Caco-2 (cell line): ENCODE data around the gene PPIP5K1. TPM values are rescaled to one million over a fixed set of nuclear protein-coding genes. Genes with fewer than 3 reads are reported as not detected.
"Not testable (repeated sequence)": the region's sequence is repeated elsewhere in the genome, so short reads cannot be mapped to it uniquely, and the experiment has no call there.

Experiments used
- BruUV-seq: library from RNA; stranded (reverse); fragments of 400-500 nt; replicated peaks from 2 replicates; lab custom pipeline; 2021; lab: Mats Ljungman, UMichigan
- CTCF ChIA-PET: fragments of 300-600 bp; sonication (Branson Sonifier 250); formaldehyde crosslinking; loops from one replicate; lab custom pipeline; 2022; ENCODE audit warnings: antibody characterized with exemption; lab: Charles Lee
- POLR2A ChIA-PET: fragments of 300-600 bp; sonication (Branson Sonifier 250); formaldehyde crosslinking; loops from one replicate; lab custom pipeline; 2022; ENCODE audit warnings: antibody characterized with exemption; lab: Charles Lee
- DNase-seq, 2 experiments: peaks; one replicate each; pipeline versions ENCODE4 v3.0.0 to v3.0.0-alpha.2; 2020 to 2022
- H3K27me3 ChIP-seq: replicated peaks from 2 replicates; pipeline ENCODE4 v1.6.0; 2011; ENCODE audit warnings: low read length; ENCODE audit not compliant: control insufficient read depth, insufficient read depth
- H3K36me3 ChIP-seq: 2 replicates; pipeline ENCODE4 v1.5.1; 2011; ENCODE audit warnings: low read length; ENCODE audit not compliant: control insufficient read depth, insufficient read depth
- H3K4me1 ChIP-seq: fragments of 250-450 bp; sonication (Bioruptor Pico); 2 replicates; pipeline ENCODE4 v1.5.1; 2020; ENCODE audit warnings: mild to moderate bottlenecking
- H3K4me3 ChIP-seq: 2 replicates; pipeline ENCODE4 v1.5.1; 2011; ENCODE audit warnings: low read depth, mild to moderate bottlenecking, control low read depth, low read length
- H3K9me3 ChIP-seq: fragments of 250-450 bp; sonication (Bioruptor Pico); 2 replicates; pipeline ENCODE4 v1.5.1; 2020; ENCODE audit warnings: mild to moderate bottlenecking, moderate library complexity
- H3K27ac Mint-ChIP-seq: one replicate; pipeline ENCODE4 v1.8.0; 2022; ENCODE audit warnings: mixed read lengths; ENCODE audit not compliant: unreplicated experiment
- H3K27me3 Mint-ChIP-seq: one replicate; pipeline ENCODE4 v1.8.0; 2022; ENCODE audit warnings: mixed read lengths; ENCODE audit not compliant: insufficient read depth, unreplicated experiment
- H3K36me3 Mint-ChIP-seq: one replicate; pipeline ENCODE4 v1.8.0; 2022; ENCODE audit warnings: mild to moderate bottlenecking, mixed read lengths; ENCODE audit not compliant: insufficient read depth, unreplicated experiment
- H3K4me1 Mint-ChIP-seq: one replicate; pipeline ENCODE4 v1.8.0; 2022; ENCODE audit warnings: low read depth, mixed read lengths; ENCODE audit not compliant: unreplicated experiment
- H3K4me3 Mint-ChIP-seq: one replicate; pipeline ENCODE4 v1.8.0; 2022; ENCODE audit warnings: mild to moderate bottlenecking, moderate library complexity, mixed read lengths; ENCODE audit not compliant: unreplicated experiment
- H3K9me3 Mint-ChIP-seq: one replicate; pipeline ENCODE4 v1.8.0; 2022; ENCODE audit warnings: mixed read lengths; ENCODE audit not compliant: unreplicated experiment
- CTCF ChIP-seq, 2 experiments: fragments of 200-600 bp in 1 of 2; IDR thresholded peaks; 1 replicate in 1 of 2; 2 replicates in 1 of 2; pipeline versions ENCODE4 v1.5.1 to v1.8.0; 2011 to 2022; ENCODE audit warnings: antibody characterized with exemption in 1 of 2, control low read depth in 1 of 2, inconsistent platforms in 1 of 2, low read depth in 1 of 2, low read length in 1 of 2, mild to moderate bottlenecking in 1 of 2, moderate library complexity in 1 of 2; ENCODE audit not compliant: insufficient read depth in 1 of 2, severe bottlenecking in 1 of 2, unreplicated experiment in 1 of 2
- intact Hi-C: fragments of 100-400 bp; cut with micrococcal nuclease; formaldehyde crosslinking; loops from one replicate; pipeline ENCODE4 v1.10.0; 2022; ENCODE audit not compliant: unreplicated experiment
- total RNA-seq: library from RNA; stranded (reverse); gene quantifications from 2 replicates; pipeline ENCODE4 v1.2.3, GENCODE V29; 2022

The PPIP5K1 gene
- total RNA-seq, 1 experiment from 2014 or later: 36.3 TPM

GRCh38 chr15:43574607-43575006 lies 15.4 kb downstream of the PPIP5K1 start:
- H3K4me1 ChIP-seq, DNase-seq, H3K4me3 ChIP-seq, BruUV-seq, H3K27me3 Mint-ChIP-seq, H3K27me3 ChIP-seq, H3K4me1 Mint-ChIP-seq, H3K36me3 ChIP-seq, H3K9me3 Mint-ChIP-seq, H3K4me3 Mint-ChIP-seq, H3K27ac Mint-ChIP-seq, H3K36me3 Mint-ChIP-seq, intact Hi-C loops, H3K9me3 ChIP-seq, POLR2A ChIA-PET, CTCF ChIA-PET: not testable (repeated sequence)

GRCh38 chr15:43566615-43567014 lies 23.4 kb downstream of the PPIP5K1 start:
- H3K27me3 Mint-ChIP-seq, H3K4me3 Mint-ChIP-seq, H3K4me3 ChIP-seq, H3K36me3 Mint-ChIP-seq, H3K9me3 ChIP-seq, H3K27me3 ChIP-seq, H3K4me1 Mint-ChIP-seq, intact Hi-C loops, BruUV-seq, CTCF ChIA-PET, H3K27ac Mint-ChIP-seq, H3K36me3 ChIP-seq, H3K9me3 Mint-ChIP-seq, H3K4me1 ChIP-seq, DNase-seq, POLR2A ChIA-PET: not testable (repeated sequence)

GRCh38 chr15:43563793-43564192 lies 26.2 kb downstream of the PPIP5K1 start:
- BruUV-seq, H3K27me3 Mint-ChIP-seq, H3K9me3 Mint-ChIP-seq, H3K36me3 Mint-ChIP-seq, H3K36me3 ChIP-seq, H3K4me3 ChIP-seq, H3K27me3 ChIP-seq, POLR2A ChIA-PET, H3K4me3 Mint-ChIP-seq, DNase-seq, H3K4me1 Mint-ChIP-seq, intact Hi-C loops, H3K4me1 ChIP-seq, H3K9me3 ChIP-seq, CTCF ChIA-PET, H3K27ac Mint-ChIP-seq: not testable (repeated sequence)

GRCh38 chr15:43562753-43563152 lies 27.3 kb downstream of the PPIP5K1 start:
- POLR2A ChIA-PET, H3K9me3 Mint-ChIP-seq, BruUV-seq, intact Hi-C loops, H3K27me3 ChIP-seq, CTCF ChIA-PET, H3K4me1 ChIP-seq, H3K9me3 ChIP-seq, H3K4me3 ChIP-seq, H3K27me3 Mint-ChIP-seq, H3K4me1 Mint-ChIP-seq, H3K4me3 Mint-ChIP-seq, H3K36me3 ChIP-seq, H3K36me3 Mint-ChIP-seq, DNase-seq, H3K27ac Mint-ChIP-seq: not testable (repeated sequence)

GRCh38 chr15:43552986-43553385 lies 37.0 kb downstream of the PPIP5K1 start:
- BruUV-seq: no TSS peak
- no peak overlapping the region for H3K4me3 Mint-ChIP-seq
- peaks cover 1% of the 10 kb centered on the region; the same call in 1 of the 2 replicates for H3K36me3 ChIP-seq
- no peak for DNase-seq
- intact Hi-C loops: no loop called here
- POLR2A ChIA-PET: no interaction called here
- CTCF ChIA-PET: no interaction called here
- no peaks in the 10 kb centered on the region for H3K27me3 ChIP-seq
- no peaks in the 10 kb centered on the region for H3K27me3 Mint-ChIP-seq
- H3K9me3 Mint-ChIP-seq: no peaks in the 10 kb centered on the region
- no peaks in the 10 kb centered on the region for H3K36me3 Mint-ChIP-seq
- H3K4me1 ChIP-seq: no peaks in the 10 kb centered on the region
- no peak overlapping the region for H3K27ac Mint-ChIP-seq
- H3K4me3 ChIP-seq: no peak overlapping the region
- no peaks in the 10 kb centered on the region for H3K4me1 Mint-ChIP-seq
- TF ChIP-seq CTCF (IDR thresholded peaks at IDR 0.05; ENCODE audit: insufficient read depth in 1 of 2, low read depth in 1 of 2, low read length in 1 of 2, severe bottlenecking in 1 of 2, unreplicated experiment in 1 of 2): no peak
- no peaks in the 10 kb centered on the region for H3K9me3 ChIP-seq
